Vagina (tissue), 2 donors: ENCODE results near the gene PTCH2.

Experiments used
- POLR2A ChIP-seq, 2 donors: fragments of 450-650 bp; IDR thresholded peaks; one replicate each; pipeline ENCODE4 v1.6.1; 2017; ENCODE audit warnings: antibody characterized with exemption in 2 of 2, mild to moderate bottlenecking in 2 of 2, moderate library complexity in 2 of 2
- POLR2AphosphoS5 ChIP-seq, 2 donors: sonication (generic); formaldehyde crosslinking; IDR thresholded peaks; one replicate each; pipeline ENCODE4 v1.9.0; 2017; ENCODE audit warnings: antibody characterized with exemption in 2 of 2, mild to moderate bottlenecking in 2 of 2, low read depth in 1 of 2; ENCODE audit not compliant: insufficient read depth in 1 of 2

GRCh38 chr1:44827197-44828002 lies 15.7 kb downstream of the PTCH2 start:
- TF ChIP-seq POLR2A (IDR thresholded peaks at IDR 0.05): no peak
- no peak for TF ChIP-seq POLR2AphosphoS5 (IDR thresholded peaks at IDR 0.05; ENCODE audit: insufficient read depth in 1 of 2, low read depth in 1 of 2)
